ENCODE data around the gene HDAC10. TPM values are rescaled to one million over a fixed set of nuclear protein-coding genes. Genes with fewer than 3 reads are reported as not detected.

Gene HDAC10
- total RNA-seq, 1 experiment from 2014 or later: 45.0 TPM

GRCh38 chr22:50278956-50279619 lies 28.0 kb upstream of the HDAC10 start:
- no peak overlapping the region for H3K4me2 ChIP-seq (ENCODE audit: insufficient read depth, insufficient read length, low read length)
- H3K36me3 Mint-ChIP-seq (ENCODE audit: insufficient read depth in 1 of 3, low read depth in 3 of 3): peaks cover 41 to 69% (median 66%) of the 10 kb centered on the region in 3 experiments

More at GRCh38 chr22:50278956-50279619, 28.0 kb upstream of the HDAC10 start:
- H3K27ac Mint-ChIP-seq: no peak overlapping the region
- H3K9me3 Mint-ChIP-seq: peaks cover 8 to 13% of the 10 kb centered on the region in 2 experiments
- TF ChIP-seq, protein P1, sequence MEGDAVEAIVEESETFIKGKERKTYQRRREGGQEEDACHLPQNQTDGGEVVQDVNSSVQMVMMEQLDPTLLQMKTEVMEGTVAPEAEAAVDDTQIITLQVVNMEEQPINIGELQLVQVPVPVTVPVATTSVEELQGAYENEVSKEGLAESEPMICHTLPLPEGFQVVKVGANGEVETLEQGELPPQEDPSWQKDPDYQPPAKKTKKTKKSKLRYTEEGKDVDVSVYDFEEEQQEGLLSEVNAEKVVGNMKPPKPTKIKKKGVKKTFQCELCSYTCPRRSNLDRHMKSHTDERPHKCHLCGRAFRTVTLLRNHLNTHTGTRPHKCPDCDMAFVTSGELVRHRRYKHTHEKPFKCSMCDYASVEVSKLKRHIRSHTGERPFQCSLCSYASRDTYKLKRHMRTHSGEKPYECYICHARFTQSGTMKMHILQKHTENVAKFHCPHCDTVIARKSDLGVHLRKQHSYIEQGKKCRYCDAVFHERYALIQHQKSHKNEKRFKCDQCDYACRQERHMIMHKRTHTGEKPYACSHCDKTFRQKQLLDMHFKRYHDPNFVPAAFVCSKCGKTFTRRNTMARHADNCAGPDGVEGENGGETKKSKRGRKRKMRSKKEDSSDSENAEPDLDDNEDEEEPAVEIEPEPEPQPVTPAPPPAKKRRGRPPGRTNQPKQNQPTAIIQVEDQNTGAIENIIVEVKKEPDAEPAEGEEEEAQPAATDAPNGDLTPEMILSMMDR (conservative IDR thresholded peaks at IDR 0.05): no peak
- H4K20me1 ChIP-seq (ENCODE audit: control insufficient read depth, insufficient read depth, insufficient read length): no peaks in the 10 kb centered on the region
- peaks cover under 1% of the 10 kb centered on the region; the same call in 1 of the 2 replicates for H3K27me3 Mint-ChIP-seq (ENCODE audit: low read depth)
- H3K9ac ChIP-seq (ENCODE audit: extremely low read depth, insufficient read length, low read length): no peak overlapping the region
- H3K56ac ChIP-seq (ENCODE audit: insufficient read length, low read depth, low read length): no peak overlapping the region
- no peaks in the 10 kb centered on the region for H3K79me1 ChIP-seq (ENCODE audit: insufficient read depth, low read depth, low read length, poor library complexity, severe bottlenecking)
- no peak overlapping the region for H3K4ac ChIP-seq (ENCODE audit: low read depth, low read length)
- H3K27me3 ChIP-seq (ENCODE audit: insufficient read depth, low read length): no peaks in the 10 kb centered on the region
- no peaks in the 10 kb centered on the region for H3K9me3 ChIP-seq (ENCODE audit: control insufficient read depth, low read depth, low read length)
- no peaks in the 10 kb centered on the region for H3K4me1 ChIP-seq (ENCODE audit: insufficient read depth, low read length)
- H3K23ac ChIP-seq (ENCODE audit: insufficient read length, low read depth, low read length): no peak overlapping the region
- H4K91ac ChIP-seq (ENCODE audit: insufficient read length, low read depth, low read length): no peak overlapping the region
- H4K8ac ChIP-seq (replicated peaks; ENCODE audit: insufficient read length, low read depth, low read length): no peak overlapping the region
- H3K14ac ChIP-seq (ENCODE audit: insufficient read depth, low read length): no peak overlapping the region
- no peak overlapping the region for H4K5ac ChIP-seq (ENCODE audit: insufficient read length, low read depth, low read length)
- H2BK20ac ChIP-seq (ENCODE audit: low read depth, low read length, poor library complexity, severe bottlenecking): no peak overlapping the region
- no peak overlapping the region for H3K18ac ChIP-seq (ENCODE audit: insufficient read length, low read depth, low read length)
- H2BK120ac ChIP-seq (ENCODE audit: low read depth, low read length, poor library complexity, severe bottlenecking): no peak overlapping the region
- H2AK5ac ChIP-seq (ENCODE audit: insufficient read length, low read length): no peak overlapping the region
- no peak for DNase-seq
- H3K27ac ChIP-seq (ENCODE audit: insufficient read length, low read depth, low read length): no peak overlapping the region
- peaks cover 0 to 3% of the 10 kb centered on the region in 2 experiments; a peak in 1 of 4 replicates for H3K4me1 Mint-ChIP-seq
- no peak overlapping the region for H2AFZ ChIP-seq (ENCODE audit: low read length)
- H3T11ph ChIP-seq (ENCODE audit: low read length): no peak overlapping the region
- no CpG with 5 or more reads among the region's 30 CpGs for WGBS (ENCODE audit: extremely low coverage, insufficient read length, low lambda C conversion rate)
- no peak overlapping the region for H2BK5ac ChIP-seq (ENCODE audit: insufficient read length, low read length)
- H3K4me3 Mint-ChIP-seq: no peak overlapping the region
- no peak overlapping the region for H2BK15ac ChIP-seq (ENCODE audit: low read depth, low read length)
- H3K23me2 ChIP-seq (ENCODE audit: insufficient read length, low read depth, low read length, poor library complexity, severe bottlenecking): peaks cover 3% of the 10 kb centered on the region
- H2BK12ac ChIP-seq (ENCODE audit: insufficient read length, low read depth, low read length): no peak overlapping the region
- H3K79me2 ChIP-seq (ENCODE audit: insufficient read depth, low read length): no peaks in the 10 kb centered on the region

Measured in H9 (cell line).